ENCODE results near the gene NMNAT3. TPM values are rescaled to one million over a fixed set of nuclear protein-coding genes. Genes with fewer than 3 reads are reported as not detected.

Gene NMNAT3
- total RNA-seq, 3 donors from 2014 or later: 6.6 to 17.3 (median 9.2) TPM

DNA sequence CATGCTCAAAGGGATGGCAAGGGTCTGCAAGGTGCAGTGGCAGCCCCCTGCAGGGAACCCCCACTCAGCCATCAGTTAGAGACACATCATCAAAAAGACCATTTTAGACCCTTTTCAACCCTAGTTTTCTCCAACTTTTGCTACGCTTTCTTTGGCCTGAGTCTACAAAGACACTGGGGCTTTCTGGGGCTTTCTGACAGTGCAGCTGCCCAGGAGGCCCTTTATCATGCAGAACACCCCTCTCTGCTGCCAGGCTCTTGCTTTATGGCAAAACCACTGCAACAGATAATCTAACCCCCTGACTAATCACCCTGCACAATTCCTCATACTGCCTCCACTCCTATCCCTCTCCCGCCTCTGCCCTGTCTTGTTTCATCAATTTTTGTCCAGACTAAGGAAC, 2.4 kb downstream of the NMNAT3 start:
- intact Hi-C loops (cut with DNase I; ENCODE audit: low total_unique reads): no loop called here
- DNase-seq (ENCODE audit: low spot score in 2 of 2): no peak
- Histone ChIP-seq H3K27me3 (peaks cover 0 to 3% of the 10 kb centered on the region in 2 donors), H3K4me3 (no peak overlapping the region), H3K4me1 (no peaks in the 10 kb centered on the region), H3K9me3 (no peaks in the 10 kb centered on the region), H3K27ac (no peak overlapping the region), H3K36me3 (no peaks in the 10 kb centered on the region)
- TF ChIP-seq, protein P1, sequence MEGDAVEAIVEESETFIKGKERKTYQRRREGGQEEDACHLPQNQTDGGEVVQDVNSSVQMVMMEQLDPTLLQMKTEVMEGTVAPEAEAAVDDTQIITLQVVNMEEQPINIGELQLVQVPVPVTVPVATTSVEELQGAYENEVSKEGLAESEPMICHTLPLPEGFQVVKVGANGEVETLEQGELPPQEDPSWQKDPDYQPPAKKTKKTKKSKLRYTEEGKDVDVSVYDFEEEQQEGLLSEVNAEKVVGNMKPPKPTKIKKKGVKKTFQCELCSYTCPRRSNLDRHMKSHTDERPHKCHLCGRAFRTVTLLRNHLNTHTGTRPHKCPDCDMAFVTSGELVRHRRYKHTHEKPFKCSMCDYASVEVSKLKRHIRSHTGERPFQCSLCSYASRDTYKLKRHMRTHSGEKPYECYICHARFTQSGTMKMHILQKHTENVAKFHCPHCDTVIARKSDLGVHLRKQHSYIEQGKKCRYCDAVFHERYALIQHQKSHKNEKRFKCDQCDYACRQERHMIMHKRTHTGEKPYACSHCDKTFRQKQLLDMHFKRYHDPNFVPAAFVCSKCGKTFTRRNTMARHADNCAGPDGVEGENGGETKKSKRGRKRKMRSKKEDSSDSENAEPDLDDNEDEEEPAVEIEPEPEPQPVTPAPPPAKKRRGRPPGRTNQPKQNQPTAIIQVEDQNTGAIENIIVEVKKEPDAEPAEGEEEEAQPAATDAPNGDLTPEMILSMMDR (IDR thresholded peaks at IDR 0.05): no peak
- TF ChIP-seq POLR2A (IDR thresholded peaks at IDR 0.05) (no peak), POLR2AphosphoS5 (IDR thresholded peaks at IDR 0.05) (no peak)

DNA sequence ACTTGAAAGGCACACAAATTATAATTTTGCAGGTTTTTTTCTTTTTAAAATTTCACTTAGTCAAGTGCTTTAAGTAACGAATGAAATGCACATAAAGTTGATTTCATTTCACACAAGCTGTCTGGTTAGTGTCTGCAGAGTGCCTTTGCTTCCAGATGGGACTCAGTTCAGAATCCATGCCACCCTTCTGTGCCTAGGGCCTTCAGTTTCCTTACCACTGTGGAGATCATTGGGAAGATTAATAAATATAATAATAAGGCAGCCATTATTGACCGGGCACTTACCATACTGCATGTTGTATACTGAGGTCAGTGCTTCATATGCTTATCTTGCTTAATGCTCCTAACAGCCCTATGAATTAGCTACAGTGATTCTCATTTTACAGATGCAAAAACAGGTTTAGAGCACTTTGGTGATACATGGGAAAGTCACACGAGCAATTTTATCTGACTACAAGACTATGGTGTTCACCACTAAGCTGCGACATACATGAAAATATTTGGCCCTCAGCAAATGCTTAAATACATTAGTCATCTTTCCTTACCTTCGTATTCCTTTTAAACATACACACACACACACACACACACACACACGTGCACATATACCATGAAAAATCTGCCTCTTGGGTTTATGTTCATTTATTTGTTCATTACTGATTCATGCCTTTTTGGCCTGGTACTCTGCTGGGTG, 3.1 kb downstream of the NMNAT3 start:
- Histone ChIP-seq H3K27ac (no peak overlapping the region), H3K36me3 (no peaks in the 10 kb centered on the region), H3K9me3 (no peaks in the 10 kb centered on the region), H3K4me1 (no peaks in the 10 kb centered on the region), H3K27me3 (peaks cover 0 to 3% of the 10 kb centered on the region in 2 donors), H3K4me3 (no peak overlapping the region)
- intact Hi-C loops (cut with DNase I; ENCODE audit: low total_unique reads): no loop called here
- no peak for DNase-seq (ENCODE audit: low spot score in 2 of 2)
- TF ChIP-seq, protein P1 (IDR thresholded peaks at IDR 0.05): no peak
- TF ChIP-seq POLR2A (IDR thresholded peaks at IDR 0.05) (no peak), POLR2AphosphoS5 (IDR thresholded peaks at IDR 0.05) (no peak)

DNA sequence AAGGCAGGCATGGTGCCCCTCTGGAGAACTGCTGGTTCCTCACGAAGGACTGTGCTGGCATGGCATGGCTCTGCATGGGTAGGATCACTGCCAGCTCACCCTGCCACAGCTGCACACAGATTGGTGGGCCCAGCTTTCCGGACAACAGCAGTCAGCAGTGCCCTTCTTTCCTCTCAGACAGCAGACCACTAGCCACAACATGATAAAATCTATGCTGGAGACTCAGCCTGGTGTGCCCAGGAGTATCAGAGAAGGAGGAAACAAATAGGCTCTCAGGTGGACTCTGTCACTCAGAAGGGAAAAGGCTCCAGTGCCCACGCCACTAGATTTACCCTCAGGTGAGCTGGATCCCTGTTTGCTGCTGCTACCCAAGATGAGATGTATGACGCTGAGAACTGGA, 4.9 kb downstream of the NMNAT3 start:
- TF ChIP-seq POLR2A (IDR thresholded peaks at IDR 0.05): no peak
- no peak for TF ChIP-seq POLR2AphosphoS5 (IDR thresholded peaks at IDR 0.05)
- TF ChIP-seq, protein P1 (IDR thresholded peaks at IDR 0.05): no peak
- Histone ChIP-seq H3K4me3 (no peak overlapping the region), H3K36me3 (no peaks in the 10 kb centered on the region), H3K9me3 (no peaks in the 10 kb centered on the region), H3K4me1 (no peaks in the 10 kb centered on the region), H3K27me3 (peaks cover 0 to 3% of the 10 kb centered on the region in 2 donors), H3K27ac (no peak overlapping the region)
- DNase-seq (ENCODE audit: low spot score in 2 of 2): no peak
- intact Hi-C loops (cut with DNase I; ENCODE audit: low total_unique reads): no loop called here

DNA sequence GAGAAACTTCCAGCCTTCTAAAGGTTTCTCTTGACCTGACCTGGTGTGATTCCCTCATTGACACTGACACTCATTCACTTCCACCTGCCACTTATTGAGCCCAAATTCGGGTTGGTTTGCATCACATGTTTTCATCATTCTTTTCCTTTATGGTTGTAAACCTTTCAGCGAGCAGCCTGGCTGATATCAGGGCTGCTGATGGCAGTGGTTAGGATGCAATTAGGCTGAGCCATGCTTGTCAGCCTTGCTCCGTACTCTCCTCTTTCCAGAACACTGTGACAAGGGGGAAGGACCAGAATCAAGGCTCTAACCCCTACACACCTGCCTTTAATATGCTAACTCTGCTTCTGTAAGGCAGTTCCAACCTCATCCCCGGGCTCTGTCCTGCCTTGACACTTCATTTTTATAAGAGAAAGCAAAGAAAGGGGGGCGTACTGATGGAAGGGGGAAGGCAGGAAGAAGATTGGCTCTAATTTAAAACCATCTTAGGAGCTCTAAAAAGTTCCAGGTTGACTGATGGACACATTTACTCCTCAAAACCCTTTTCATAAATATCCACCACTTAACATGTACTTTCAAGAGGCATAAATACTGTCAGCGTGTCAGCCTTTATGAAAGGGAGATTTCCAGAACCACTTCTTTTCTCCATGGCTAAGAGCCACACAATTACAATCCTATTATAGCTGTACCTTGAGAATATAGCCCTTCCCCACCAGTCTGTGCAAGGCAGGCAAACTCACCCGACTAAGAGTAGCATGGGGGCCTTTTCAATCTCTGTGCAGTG, 5.7 kb downstream of the NMNAT3 start:
- no peaks in the 10 kb centered on the region for H3K4me1 ChIP-seq
- DNase-seq (ENCODE audit: low spot score in 2 of 2): no peak
- H3K36me3 ChIP-seq: no peaks in the 10 kb centered on the region
- TF ChIP-seq, protein P1 (IDR thresholded peaks at IDR 0.05): no peak
- no peak for TF ChIP-seq POLR2A (IDR thresholded peaks at IDR 0.05)
- H3K4me3 ChIP-seq: no peak overlapping the region
- H3K27me3 ChIP-seq: no peaks in the 10 kb centered on the region
- intact Hi-C loops (cut with DNase I; ENCODE audit: low total_unique reads): no loop called here
- H3K9me3 ChIP-seq: no peaks in the 10 kb centered on the region
- no peak overlapping the region for H3K27ac ChIP-seq

DNA sequence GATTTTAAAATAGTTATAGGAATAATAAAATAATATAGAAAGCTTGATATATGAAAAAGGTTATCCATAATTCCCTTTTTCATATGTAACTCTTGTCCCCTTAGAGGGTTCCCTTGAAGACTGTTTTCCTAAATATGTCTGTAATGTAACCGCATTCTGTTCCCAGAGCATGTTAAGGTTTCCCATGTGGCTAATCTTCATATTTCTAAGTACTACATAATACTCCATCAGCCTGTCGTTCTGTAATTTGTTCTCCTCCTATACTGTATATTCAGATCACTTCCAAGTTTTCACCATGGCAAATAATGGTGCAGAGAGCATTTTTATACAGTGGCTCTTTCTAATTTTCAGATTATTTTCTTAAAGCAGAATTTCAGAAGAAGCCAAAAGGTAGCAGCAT, 6.7 kb downstream of the NMNAT3 start:
- Histone ChIP-seq H3K4me3 (no peak overlapping the region), H3K36me3 (no peaks in the 10 kb centered on the region), H3K9me3 (no peaks in the 10 kb centered on the region), H3K27me3 (no peaks in the 10 kb centered on the region), H3K27ac (no peak overlapping the region), H3K4me1 (no peaks in the 10 kb centered on the region)
- intact Hi-C loops (cut with DNase I; ENCODE audit: low total_unique reads): no loop called here
- no peak for DNase-seq (ENCODE audit: low spot score in 2 of 2)
- TF ChIP-seq, protein P1 (IDR thresholded peaks at IDR 0.05): no peak
- no peak for TF ChIP-seq POLR2AphosphoS5 (IDR thresholded peaks at IDR 0.05)
- no peak for TF ChIP-seq POLR2A (IDR thresholded peaks at IDR 0.05)

All from breast epithelium (tissue), 4 donors.